HG03354 (cell line): Measurements from ENCODE around the gene SLC25A10.
A peak's percentile ranks its signal among the peaks of the same experiment; 100 is the strongest.

ENCODE experiments used
- ATAC-seq: cut with Tn5 transposase; IDR thresholded peaks from one replicate; pipeline ENCODE4 v1.9.1; 2021; ENCODE audit warnings: mild to moderate bottlenecking; ENCODE audit not compliant: unreplicated experiment, poor library complexity, severe bottlenecking

SLC25A10 gene

GRCh38 chr17:81685108-81685507, 27.0 kb upstream of the SLC25A10 start:
- no peak for ATAC-seq

- no peak for ATAC-seq
These were observed 25.5 kb upstream of the SLC25A10 start for GRCh38 chr17:81686614-81687013.

DNA sequence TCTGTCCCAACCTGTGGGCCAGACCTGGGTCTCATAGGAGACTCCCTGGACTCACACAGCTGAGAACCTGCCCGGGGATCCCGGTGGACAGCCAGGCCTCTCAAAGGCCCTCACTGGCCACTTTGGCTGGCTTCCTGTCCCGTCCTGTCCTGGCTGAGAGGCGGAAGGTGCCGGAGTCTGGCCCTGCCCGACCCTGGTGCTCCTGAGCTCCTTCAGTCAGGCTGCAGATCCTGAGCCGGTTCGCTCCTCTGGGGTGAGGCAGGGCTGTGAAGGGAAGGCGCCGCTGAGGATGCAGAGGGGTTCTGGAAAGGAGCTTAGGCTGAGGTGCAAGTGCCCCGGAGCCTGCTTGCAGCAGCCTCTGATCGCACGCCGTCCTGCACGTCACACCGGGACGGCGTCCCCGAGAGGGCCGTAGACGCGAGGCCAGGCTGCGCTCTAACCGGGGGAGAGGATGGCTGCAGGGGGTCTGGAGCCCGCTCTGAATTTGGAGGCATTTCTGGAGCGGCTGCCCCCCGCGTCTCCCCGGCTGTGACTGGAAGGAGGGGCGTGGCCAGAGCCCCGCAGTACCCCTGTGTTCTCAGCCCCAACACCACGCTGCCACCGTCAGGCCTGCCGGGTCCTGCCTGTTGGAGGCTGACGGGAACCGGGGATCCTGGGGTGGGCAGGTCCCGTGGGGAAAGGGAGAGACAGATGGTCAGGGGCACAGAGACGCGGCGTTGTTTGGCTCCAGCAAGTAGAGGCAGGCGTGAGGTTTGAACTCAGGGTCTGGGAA, 24.1 kb upstream of the SLC25A10 start:
- no peak for ATAC-seq

- ATAC-seq, result no peak
These were observed 23.5 kb upstream of the SLC25A10 start for GRCh38 chr17:81688616-81689015.

GRCh38 chr17:81690066-81690465, 22.0 kb upstream of the SLC25A10 start:
- no peak for ATAC-seq

DNA sequence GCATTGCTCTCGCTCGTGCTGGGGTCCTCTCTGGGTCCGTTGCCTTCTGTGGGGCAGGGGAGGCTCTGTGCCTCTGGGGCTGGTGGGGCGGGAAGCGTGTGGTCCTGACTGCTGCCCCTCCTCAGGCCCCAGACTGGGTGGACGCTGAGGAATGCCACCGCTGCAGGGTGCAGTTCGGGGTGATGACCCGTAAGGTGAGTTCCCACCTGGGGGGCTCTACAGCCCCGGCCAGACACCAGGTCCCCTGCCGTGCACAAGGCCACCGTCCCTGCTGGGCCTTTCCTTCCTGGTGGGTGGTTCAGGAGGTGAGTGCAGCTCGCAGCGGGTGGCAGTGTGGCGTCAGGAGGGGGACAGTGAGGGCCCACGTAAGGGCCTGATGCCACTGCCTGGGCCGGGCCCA, 21.5 kb upstream of the SLC25A10 start:
- ATAC-seq, result no peak

DNA sequence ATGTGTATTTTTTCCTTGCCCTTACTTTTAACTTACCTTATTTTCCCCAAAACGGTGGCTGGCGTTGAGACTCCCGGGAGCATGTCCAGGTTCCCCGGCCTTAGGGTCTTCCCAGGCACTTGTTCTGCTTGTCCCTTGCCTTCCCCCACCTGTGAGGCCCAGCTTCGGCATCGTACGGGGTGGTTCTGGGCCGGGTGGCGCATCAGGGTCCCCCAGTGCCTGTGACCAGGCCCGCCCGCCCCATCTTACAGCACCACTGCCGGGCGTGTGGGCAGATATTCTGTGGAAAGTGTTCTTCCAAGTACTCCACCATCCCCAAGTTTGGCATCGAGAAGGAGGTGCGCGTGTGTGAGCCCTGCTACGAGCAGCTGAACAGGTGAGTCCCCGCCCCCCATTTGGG, 20.9 kb upstream of the SLC25A10 start:
- no peak for ATAC-seq

DNA sequence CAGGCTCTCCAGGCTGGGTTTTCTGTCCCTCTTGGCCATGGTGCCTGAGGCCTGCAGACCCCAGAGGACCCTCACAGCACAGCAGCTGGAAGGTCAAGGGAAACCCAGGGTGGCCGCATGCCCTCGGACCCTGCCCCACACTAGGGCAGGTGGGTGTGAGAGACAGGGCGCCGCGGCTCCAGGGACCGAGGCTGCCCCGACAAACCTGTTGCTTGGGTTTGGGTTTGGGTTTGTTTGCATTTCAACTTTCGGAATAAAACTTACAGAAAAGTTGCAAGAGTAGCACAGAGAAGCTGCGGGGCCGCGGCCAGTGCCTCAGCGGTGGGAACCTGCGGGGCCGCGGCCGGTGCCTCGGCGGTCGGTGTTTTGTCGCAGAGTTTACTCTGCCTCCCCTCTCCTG, 20.5 kb upstream of the SLC25A10 start:
- ATAC-seq, result no peak

DNA sequence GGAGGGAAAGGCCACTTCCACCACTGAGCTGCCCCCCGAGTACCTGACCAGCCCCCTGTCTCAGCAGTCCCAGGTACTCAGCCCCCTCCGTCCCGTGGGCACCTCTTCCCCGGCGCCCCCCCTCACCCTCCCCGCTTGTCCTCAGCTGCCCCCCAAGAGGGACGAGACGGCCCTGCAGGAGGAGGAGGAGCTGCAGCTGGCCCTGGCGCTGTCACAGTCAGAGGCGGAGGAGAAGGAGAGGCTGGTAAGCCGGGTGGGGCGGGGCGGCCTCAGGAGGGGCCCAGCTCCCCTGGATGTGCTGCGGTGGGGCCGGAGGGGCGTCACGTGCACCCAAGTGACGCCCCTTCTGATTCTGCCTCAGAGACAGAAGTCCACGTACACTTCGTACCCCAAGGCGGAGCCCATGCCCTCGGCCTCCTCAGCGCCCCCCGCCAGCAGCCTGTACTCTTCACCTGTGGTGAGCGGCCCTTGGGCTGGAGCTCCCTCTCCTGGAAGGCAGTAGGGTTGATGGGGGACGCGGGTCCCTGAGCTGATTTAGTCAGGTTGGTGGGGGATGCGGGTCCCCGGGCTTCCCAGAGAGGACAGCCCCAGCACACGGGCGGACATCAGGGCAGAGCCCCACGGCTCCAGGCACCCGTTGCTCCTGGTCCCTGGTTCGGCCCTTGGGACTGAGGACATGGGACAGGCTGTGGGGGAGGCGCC, 18.4 kb upstream of the SLC25A10 start:
- no peak for ATAC-seq

GRCh38 chr17:81694810-81695209, 17.3 kb upstream of the SLC25A10 start:
- ATAC-seq, result no peak

DNA sequence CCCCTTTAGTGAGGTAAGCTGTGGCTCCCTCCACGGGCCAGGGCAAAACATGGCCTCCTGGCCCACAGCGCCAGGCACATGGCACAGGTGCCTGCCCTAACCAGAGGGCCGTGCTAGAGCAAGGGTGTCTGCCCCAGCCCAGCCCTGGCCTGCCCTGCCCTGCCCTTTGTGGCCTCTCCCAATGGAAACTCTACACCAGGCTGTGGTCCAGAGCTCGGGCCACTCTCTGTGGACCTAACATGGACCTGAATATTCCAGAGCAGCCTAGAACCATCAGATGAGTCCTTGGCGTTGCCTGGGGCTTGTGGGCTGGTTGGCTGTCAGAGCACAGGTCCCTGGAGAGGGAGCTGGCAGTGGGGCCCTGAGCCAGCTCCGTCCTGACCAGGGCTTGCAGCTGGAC, 16.9 kb upstream of the SLC25A10 start:
- no peak for ATAC-seq

GRCh38 chr17:81695801-81696200, 16.3 kb upstream of the SLC25A10 start:
- ATAC-seq, result no peak

DNA sequence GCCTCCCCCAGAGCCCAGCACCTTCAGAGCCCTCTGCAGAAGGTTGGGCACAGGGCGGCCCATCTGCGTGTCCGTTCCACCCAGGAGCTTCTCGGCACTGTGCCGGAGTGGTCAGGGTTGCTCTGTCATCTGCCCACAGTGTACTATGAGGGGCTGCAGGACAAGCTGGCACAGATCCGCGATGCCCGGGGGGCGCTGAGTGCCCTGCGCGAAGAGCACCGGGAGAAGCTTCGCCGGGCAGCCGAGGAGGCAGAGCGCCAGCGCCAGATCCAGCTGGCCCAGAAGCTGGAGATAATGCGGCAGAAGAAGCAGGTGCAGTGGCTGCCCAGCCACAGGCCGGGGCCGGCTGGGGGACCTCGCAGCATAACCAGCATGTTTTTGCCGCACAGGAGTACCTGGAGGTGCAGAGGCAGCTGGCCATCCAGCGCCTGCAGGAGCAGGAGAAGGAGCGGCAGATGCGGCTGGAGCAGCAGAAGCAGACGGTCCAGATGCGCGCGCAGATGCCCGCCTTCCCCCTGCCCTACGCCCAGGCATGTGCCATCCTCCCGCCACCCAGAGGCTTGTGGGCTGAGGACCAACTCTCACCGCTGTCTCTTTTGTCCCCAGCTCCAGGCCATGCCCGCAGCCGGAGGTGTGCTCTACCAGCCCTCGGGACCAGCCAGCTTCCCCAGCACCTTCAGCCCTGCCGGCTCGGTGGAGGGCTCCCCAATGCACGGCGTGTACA, 15.7 kb upstream of the SLC25A10 start:
- ATAC-seq, result no peak

DNA sequence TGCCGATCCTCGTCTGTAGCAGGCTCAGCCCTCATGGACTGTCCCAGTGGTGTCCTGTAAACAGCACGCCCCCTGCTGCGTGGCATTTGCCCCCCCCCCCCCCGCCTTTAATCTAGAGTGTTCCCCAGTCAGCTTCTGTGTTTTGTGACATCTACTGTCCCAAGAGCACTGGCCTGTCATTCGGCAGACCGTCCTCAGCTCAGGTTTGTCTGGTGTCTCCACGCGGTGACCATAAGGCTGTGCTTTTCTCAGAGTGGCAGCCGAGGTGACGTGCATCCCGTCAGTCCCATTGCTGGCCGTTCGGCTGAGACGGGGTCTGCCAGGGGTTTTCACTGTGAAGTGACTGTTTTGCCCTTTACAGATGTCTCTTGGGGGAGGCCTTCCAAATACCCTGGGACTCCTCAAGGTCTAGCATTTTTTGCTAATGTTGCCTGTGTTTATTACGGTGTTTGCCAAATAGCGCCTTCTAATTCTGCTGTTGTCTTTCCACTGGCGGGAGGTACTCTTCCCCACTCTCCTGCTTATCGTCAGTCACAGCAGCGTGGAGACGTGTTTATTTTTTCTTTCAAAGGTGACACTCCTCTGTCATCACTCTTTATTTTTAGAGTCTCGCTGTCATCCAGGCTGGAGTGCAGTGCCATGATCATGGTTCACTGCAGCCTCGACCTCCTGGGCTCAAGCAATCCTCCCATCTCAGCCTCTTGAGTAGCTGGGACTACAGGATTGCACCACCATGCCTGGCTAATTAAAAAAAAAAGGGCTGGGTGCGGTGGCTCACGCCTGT, 14.6 kb upstream of the SLC25A10 start:
- ATAC-seq, result no peak

DNA sequence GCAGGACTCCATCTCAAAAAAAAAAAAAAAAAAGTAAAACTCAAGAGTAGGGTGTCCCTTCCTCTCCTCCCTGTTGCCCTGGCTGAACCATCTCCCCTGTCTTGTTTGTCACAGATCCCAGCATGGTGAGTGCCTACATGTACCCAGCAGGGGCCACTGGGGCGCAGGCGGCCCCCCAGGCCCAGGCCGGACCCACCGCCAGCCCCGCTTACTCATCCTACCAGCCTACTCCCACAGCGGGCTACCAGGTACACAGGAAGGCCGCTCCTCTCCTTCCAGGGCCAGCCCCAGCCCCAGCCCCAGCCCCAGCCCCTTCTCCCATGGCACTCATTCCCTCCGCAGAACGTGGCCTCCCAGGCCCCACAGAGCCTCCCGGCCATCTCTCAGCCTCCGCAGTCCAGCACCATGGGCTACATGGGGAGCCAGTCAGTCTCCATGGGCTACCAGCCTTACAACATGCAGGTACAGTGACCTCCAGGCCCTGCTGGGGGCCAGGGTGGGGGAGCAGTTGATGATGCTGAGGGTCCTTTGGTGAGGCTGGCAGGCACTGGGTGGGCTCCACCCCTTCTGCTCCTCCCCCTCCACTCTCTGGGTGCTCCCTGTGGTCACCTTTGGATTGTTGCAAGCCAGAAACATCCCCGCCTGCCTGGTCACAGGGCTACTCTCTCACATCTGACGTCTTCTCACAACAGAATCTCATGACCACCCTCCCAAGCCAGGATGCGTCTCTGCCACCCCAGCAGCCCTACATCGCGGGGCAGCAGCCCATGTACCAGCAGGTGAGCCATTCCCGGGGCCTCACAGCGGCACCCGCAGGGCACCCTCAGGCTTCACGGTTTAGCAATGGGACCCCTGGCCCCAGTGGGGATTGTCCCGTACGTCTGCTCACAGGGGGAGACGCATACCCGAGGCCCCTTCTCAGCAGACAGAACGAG, 11.5 kb upstream of the SLC25A10 start:
- no peak for ATAC-seq

GRCh38 chr17:81701288-81702071, 10.6 kb upstream of the SLC25A10 start:
- ATAC-seq, result no peak

GRCh38 chr17:81702934-81703746, 8.9 kb upstream of the SLC25A10 start, which contains the start of gene MRPL12:
TSS of gene MRPL12 (plus strand) at chr17:81703367. CDS start at chr17:81703502, 135 bp downstream.
- peak; percentile 82 for ATAC-seq
